ENCODE results near the gene HSDL2.

HSDL2 gene

DNA sequence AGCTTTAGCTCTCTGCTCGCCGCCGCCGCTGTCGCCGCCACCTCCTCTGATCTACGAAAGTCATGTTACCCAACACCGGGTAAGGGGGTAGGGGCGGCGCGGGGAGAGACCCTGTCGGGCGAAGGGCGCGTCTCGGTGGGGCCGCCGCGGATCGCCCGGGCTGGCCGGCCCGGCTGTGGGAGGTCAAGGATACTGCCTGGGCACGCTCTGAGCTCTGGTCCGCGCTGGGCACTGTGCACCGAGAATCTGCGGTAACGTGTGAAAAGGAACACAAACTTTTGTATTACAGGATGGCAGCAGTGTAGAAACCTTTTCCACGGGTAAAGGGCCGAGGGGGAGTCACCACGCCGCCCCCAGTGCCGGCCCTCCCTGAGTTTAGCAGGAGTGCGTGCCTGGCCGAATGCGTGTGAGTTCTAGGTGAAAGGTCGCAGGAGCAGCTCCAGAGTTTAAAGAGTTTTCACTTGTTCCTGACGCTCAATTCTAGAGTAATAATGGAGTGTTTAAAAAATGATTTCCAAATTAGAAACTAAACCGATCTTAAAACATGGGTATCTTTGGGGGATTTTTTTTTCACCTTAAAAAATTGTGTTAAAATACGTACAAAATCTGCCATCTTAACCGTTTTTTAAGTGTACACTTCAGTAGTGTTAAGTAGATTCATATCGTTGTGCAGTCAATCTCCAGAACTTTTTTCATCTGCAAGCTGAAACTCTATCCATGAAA lies at the start of gene HSDL2:
HSDL2 (plus strand) TSS at position 7 of the 723 bp plus-strand sequence; CDS start at position 63, 56 bp downstream.
- DNase-seq (ENCODE audit: low read depth in 1 of 2, low spot score in 1 of 2), result peak in 1 of 2 donors; percentile 4

DNA sequence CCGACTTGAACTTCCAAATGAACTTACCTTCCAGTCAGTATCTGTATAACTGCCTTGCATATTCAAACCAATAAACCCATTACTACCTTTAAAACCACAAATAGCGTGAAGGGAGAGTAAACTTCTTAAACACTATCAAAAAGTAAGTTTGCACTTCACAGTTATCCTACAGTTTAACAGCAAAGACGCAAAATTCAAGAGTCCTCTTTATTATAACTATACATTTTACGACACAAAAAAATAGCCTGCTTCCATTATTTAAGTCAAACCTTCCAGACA lies 48.3 kb upstream of the HSDL2 start:
- no peak for DNase-seq (ENCODE audit: low read depth in 1 of 2, low spot score in 1 of 2)

DNA sequence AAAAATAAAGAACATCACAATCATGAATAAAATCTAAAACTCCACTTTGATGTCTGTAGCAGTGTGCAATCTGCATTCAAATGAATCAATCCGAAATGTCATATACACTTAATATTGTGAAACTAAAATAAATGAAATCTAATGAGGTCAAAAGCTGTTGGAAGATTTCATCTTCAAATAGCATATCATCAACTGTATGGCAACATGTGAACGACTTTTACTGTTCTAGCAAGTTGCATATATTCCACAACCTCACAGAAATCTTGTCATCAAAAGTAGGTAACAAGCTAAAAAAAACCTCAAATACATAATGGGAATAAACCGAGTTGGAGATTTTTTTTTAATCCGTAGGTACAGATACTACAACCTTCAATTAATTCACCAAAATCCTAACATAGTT lies 47.7 kb upstream of the HSDL2 start:
- DNase-seq (ENCODE audit: low read depth in 1 of 2, low spot score in 1 of 2), result no peak

DNA sequence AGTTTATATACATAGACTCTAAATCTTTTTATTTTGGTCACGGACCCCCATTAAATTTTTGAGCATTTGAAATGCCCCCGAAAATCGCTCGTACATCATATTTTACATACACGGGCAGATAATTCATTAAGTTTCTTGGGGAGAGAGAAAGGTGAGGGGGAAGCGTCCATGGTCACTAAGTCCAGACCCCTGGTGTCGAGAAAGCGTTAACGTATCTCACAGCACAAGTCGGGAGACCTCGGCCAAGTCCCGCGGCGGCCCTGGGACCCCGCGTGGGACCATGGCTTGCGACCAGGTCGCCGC lies 47.3 kb upstream of the HSDL2 start:
- no peak for DNase-seq (ENCODE audit: low read depth in 1 of 2, low spot score in 1 of 2)

DNA sequence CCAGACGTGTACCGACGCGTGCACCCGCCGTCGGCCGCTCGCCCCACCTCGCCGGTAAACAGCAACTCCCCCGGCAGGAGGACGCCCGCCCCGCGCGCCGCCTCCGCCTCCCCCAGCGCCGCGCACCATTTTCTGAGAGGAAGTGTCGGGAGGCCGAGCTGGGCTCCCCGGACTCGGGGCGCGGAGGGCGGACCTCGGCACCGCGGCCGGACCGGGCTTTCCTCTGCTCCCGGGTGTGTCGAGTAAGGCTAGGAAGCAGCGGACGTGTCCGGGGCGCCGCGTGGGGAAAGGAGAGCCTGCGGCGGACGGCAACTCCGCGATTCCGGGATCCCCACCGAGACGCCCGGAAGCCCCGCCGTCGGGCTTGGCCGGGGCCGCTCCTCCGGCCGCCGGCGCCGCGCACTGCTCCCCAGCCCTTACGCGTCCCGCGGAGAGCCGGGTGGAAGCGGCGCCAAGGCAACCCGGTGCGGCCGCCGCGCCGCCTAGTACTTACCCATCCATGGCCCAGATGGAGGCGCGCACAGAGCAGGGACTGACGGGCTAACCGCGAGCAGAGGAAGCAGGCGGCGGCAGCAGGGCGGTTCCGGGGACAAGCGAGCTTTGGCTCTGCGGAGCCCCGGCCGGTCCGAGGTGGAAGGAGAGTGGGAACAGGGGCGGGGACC lies 46.8 kb upstream of the HSDL2 start, which contains the start of gene PTBP3:
PTBP3 (minus strand) TSS at position 643 of the 662 bp plus-strand sequence. CDS start 35,754 bp downstream, outside the sequence.
- DNase-seq (ENCODE audit: low read depth in 1 of 2, low spot score in 1 of 2), result peak; percentile 49 to 64

DNA sequence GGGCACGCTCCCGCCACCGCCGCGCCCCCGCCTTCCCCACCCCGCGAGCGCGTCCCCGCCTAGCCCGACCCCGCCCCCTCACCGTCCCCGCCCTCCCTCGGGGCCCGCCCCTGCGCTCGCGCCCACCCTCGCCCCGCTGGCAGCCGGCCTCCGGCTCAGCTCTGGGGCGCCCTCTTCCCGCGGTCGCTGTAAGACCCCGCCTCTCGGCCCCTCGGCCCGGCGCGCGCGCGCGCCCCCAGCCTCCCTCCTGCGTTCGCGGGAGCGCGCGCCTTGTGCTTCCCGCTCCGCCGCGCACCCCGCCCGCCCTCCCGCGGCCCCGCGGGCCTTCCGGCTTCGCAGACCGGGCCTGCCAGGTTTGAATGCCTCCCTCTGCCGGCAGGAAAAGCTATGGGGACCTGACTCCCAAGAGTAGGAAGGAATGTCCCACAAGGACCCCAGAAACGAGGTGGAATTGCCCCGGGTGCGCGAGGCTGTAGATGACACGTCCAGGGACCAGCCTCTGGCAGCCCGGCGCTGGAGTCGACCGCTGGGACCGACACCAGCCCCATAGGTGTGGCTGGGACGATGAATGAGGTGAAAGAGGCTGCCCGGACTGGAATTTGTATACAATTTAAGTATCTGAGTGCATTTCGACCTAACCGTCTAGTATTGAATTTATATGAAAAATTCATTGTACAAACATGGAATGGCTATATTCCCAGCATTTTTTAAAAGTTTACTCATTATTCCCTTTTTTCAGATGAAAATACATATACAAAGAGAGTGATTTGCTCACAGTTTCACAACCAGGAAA lies 46.1 kb upstream of the HSDL2 start:
- DNase-seq (ENCODE audit: low read depth in 1 of 2, low spot score in 1 of 2), result peak; percentile 83 to 90

DNA sequence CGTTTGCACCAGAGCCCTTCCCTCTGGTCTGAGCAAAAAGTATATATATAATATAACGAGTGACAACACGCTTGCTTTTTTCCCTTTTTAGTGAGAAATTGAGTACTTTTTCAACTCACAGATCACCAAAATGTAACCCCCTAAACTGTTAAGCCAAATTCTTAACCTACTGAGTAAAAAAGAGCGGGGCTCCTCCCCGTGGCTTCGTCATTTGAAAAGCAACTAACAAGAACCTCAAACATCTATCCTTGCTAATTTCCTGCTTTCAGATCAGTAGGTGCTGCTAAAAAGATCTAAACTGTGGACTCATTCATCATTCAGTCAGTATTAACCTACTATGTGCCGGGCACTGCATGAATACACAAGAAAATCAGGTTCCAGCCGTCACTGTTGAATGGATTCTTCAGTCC lies 45.5 kb upstream of the HSDL2 start:
- DNase-seq (ENCODE audit: low read depth in 1 of 2, low spot score in 1 of 2), result peak in 1 of 2 donors; percentile 24

DNA sequence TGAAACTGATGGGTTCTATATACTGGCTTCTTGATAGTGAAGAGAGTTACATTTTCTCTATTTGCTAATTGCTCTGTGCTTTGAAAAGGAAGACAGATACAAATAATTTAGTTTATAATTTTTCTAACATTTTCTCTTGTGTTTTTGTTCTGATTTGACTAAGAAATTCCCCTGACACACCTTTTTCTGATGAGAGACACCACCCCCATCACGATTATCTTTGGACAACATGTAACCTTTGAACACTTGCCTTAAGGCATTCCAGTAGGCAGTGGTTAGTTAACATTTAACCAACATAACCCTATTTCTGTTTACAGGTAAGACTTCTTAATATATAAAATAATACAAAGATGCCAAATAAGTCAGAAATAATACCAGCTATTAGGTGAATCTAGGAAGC lies 42.4 kb upstream of the HSDL2 start:
- no peak for DNase-seq (ENCODE audit: low read depth in 1 of 2, low spot score in 1 of 2)

DNA sequence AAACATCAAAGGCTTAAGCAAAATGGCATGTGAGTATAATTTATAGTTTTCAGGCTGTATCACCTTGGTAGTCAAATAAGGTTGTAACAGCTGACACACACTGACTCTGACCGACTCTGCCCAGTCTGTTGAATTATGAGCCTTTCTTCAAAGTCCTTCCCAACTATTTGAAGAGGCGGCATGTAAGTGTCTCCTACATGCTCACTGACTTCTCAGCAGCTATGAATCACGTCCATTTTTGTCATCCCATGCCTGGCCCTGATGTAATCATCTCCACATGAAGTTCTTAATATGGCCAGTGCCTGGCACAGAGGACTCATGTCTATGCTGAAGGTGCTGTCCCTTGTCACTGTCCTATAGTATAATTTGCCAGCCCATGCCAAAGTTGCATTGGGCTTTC lies 41.3 kb upstream of the HSDL2 start:
- DNase-seq (ENCODE audit: low read depth in 1 of 2, low spot score in 1 of 2), result no peak

DNA sequence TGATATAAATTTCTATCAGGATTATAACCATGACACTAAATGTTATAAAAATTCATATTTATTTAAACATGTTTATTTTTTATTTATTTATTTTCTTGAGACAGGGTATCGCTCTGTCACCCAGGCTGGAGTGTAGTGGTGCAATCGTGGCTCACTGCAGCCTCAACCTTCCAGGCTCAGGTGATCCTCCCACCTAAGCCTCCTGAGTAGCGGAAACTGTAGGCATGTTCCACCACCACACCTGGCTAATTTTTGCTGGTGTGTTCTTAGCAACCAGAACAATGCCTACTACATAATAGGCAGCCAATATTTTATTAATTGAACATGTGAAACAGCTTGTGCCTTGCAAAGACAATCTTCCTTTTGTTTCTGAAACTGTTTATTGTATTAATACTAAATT lies 40.0 kb upstream of the HSDL2 start:
- DNase-seq (ENCODE audit: low read depth in 1 of 2, low spot score in 1 of 2), result no peak

DNA sequence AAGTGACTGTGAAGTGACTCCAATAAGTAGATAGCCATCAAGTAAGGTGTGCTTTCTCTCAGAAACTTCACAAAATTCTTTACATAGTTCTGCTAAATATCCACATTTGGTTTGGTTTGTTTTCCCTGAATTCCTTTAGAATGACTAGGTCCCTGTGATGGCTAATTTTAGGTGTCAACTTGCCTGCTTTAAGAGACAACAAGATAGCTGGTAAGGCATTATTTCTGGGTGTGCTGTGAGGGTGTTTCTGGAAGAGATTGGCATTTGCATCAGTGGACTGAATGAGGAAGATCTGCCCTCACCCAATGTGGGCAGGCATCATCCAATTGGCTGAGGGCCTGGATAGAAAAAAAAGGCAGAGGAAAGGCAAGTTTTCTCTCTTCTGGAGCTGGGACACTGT lies 38.2 kb upstream of the HSDL2 start:
- no peak for DNase-seq (ENCODE audit: low read depth in 1 of 2, low spot score in 1 of 2)

DNA sequence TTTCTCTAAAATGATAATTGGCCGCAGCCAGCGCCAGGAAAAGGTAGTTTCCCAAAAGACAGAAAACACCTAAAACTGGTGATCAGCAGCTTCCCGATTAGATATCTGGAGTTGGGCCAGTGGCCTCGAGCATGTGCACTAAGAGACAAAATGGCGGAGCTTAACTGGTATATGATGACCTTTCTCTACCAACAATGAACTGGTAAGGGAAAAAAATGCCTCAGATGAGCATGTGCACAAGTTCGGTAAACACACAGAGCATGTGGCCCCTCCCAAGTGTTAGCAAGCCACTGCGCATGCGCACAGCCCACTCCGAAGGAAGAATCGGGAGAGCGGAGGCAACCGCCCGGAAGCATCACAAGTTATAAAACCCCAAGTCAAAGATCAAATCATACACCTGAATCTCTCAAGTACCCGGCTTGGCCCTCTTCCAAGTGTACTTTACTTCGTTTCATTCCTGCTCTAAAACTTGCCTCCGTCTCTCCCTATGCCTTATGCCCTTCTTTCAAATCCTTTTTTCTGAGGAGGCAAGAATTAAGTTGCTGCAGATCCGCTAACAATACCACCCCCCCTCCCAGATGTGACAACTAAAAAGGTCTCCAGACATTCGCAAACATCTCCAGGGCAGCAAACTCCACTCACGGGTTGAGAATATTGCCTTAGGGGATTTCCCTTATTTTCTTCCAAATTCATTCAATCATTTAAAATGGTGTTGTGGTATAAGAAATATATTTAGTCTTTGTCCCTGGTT lies 31.5 kb upstream of the HSDL2 start:
- DNase-seq (ENCODE audit: low read depth in 1 of 2, low spot score in 1 of 2), result peak; percentile 41 to 73

DNA sequence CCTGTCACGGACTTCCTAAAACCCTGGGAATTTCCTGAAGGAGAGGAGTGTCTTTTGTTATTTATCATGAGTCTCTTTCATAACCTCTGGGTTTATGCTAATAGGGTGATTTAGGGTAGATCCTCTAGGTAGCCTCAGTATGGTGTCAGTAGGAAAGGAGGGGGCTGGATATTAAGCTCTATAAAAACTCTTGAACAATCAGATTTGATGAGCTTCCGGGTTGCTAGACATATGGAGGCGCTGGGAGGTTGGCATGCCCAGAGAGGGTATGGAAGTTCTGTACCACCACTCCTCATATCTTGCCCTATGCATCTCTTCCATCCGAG lies 30.9 kb upstream of the HSDL2 start:
- DNase-seq (ENCODE audit: low read depth in 1 of 2, low spot score in 1 of 2), result no peak

DNA sequence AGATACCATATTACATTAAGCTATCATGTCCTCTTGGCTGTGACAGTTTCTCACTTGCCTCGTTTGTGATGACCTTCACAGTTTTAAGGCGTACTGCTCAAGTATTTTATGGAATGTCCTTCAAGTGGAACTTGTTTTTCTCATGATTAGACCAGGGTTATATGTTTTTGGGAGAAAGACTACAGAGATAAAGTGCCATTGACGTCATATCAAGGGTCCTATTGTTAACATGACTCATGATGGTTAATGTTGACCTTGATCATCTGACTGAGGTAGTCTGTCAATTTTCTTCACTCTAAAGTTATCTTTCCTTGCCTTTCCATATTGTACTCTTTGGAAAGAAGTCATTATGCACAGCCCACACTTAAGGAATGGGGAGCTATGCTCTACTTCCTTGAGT lies 28.7 kb upstream of the HSDL2 start:
- DNase-seq (ENCODE audit: low read depth in 1 of 2, low spot score in 1 of 2), result no peak

DNA sequence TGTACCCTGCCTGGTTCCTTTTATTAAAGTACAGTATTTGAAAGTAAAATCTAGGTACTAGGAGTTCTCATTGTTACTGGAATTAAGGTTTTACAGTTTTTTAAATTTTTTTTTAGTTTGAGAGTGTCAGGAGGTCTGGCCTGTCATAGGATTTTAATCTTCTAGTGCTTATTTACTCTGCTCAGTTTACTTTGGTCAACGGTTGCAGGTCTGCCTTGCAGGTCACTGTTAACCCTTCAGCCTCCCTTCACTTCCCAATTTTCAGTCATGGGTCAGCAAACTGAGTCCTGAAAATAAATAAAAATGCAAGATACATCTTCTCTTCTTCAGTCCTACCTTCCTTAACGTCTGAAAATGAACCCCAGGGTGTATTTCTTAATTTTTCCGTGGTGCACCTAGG lies 27.7 kb upstream of the HSDL2 start:
- no peak for DNase-seq (ENCODE audit: low read depth in 1 of 2, low spot score in 1 of 2)

DNA sequence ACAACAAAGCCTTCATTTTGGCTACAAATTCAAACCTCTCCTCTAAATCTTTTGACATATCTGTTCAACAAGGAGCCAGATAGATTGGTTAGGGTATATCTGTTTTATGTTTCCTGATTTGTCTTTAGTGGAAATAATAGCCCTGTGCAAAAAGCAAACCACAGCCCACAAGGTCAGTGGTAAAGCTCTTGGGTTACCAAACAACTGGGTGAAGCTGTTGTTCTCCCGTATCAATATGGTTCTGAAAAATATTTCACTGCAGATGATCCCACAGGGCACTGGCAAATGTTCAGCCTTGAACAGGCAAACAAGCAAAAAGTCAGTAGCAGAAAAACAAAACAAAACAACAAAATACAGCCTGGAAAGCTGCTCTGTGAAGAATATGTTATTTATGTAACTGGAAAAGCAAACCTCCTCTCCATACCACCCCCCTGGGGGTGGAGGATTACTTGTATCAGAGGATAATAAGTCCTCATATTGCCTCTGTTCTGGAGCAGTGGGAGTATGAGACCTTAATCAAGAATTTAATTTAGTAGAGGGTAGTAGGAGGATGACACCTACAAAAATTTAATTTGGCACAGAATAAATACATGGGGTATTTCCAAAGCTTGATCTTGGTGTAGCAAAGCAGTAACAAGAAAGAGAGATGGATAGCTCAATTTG lies 25.7 kb upstream of the HSDL2 start:
- no peak for DNase-seq (ENCODE audit: low read depth in 1 of 2, low spot score in 1 of 2)

DNA sequence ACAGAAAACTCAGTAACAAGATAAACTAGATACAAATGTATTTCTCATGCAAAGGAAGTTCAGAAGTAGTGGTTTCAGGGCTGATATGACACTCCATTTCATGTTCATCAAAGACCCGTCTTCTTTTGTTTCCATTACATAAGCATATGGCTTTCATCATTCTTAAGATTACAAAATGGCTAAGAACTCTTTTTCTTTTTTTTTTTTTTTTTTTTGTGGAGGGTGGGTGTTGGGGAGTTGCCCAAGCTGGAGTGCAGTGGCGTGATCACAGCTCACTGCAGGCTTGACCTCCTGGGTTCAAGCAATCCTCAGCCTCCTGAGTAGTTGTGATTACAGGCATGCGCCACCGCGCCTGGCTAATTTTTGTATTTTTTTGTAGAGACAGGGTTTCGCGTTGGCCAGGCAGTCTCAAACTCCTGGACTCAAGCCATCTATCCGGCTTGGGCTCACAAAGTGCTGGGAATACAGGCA lies 24.4 kb upstream of the HSDL2 start:
- no peak for DNase-seq (ENCODE audit: low read depth in 1 of 2, low spot score in 1 of 2)

DNA sequence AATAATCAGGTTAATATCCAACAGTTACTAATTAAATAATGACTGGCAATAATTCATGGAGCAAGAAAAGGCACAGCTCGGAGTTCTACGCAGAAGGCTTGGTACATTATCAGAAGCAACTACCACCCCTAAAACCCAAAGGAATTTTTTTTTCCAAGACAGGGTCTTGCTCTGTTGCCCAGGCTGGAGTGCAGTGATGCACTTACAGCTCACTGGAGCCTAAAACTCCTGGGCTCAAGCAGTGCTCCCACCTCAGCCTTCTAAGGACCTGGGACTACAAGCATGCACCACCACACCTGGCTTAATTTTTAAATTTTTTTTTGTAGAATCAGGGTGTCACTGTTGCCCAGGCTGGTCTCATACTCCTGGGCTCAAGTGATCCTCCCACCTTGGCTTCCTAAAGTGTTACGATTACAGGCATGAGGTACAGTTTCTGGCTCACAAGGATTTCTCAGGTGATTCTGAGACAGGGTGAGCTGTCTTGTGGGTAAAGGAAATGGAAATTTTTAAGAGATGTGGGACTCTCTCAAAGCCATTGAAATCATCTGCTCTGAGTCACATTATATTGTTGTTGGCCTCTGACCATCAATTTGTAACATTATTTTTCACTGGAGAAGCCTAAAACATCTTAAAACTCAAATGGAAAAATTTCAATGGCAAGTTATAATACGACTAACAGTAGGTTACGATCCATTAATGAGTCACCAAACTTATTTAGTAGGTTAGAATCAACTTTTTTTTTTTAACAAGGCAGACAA lies 19.7 kb upstream of the HSDL2 start:
- no peak for DNase-seq (ENCODE audit: low read depth in 1 of 2, low spot score in 1 of 2)

DNA sequence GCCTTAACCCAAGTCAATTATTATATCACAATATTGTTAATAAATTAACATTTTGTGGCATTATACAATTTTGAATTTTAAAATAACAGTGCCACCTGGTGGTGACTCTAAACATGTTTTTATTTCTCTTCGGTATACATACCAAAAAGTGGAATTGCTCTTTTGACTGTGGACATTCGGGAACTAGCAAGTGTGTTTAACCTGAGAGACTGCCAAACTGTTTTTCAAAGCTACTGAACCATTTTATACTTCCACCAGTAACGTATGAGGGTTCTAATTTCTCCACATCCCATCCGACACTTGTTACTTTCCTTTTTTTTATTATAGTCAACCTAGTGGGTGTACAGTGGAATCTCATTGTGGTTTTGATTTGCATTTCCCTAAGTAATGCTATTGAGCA lies 18.3 kb upstream of the HSDL2 start:
- peak in 1 of 2 donors; percentile 36 for DNase-seq (ENCODE audit: low read depth in 1 of 2, low spot score in 1 of 2)

DNA sequence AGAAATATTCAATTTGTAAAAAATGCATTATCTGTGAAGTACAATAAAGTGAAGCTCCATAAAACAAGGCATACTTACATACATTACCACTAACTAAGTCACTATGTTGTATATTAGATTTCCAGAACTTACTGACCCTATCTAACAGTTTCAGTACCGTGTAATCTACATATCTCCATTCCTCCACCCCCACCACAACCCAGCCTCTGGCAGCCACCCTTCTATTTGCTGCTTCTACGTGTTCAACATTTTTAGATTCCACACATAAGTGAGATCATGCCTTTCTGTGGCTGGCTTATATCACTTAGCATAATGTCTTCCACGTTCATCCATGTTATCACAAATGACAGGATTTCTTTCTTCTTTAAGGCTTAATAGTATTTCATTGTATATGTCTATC lies 15.1 kb upstream of the HSDL2 start:
- DNase-seq (ENCODE audit: low read depth in 1 of 2, low spot score in 1 of 2), result no peak
